NCI-H2227 treated with DMSO at 0.1 percent for 48 hours (cell line): ENCODE measurements around the gene TMEM238.

Experiments used
- DNase-seq: peaks from one replicate; lab custom pipeline; 2025; lab: John Stamatoyannopoulos, UW

TMEM238 gene

GRCh38 chr19:55358493-55358892, 25.6 kb downstream of the TMEM238 start:
- no peak for DNase-seq

- DNase-seq, result no peak
Observed at GRCh38 chr19:55355213-55355821, 28.8 kb downstream of the TMEM238 start.

DNA sequence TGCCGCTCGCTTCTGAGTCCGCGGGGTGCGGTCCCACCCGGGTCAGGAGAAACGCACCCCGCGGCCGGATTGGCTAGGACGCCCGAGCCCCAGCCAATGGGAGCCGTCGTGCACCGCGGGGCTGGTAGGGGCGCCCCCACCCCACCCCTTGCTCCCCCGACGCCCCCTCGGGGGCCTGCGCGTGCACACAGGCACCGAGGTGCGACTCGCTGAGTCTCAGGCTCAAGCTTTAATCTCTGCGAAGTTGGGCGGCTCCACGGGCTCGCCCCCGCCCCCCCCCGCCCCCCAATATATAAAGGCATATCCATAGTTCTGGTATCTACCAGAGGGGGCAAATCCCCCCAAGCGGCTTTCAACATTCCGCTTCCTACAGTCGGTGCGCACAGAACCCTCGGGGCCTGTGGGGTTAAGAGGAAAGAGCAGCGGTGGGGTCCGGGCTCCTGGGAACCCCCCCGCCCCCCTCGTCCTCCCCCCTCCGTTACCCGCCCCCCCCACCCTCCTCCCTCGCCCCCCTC, 29.3 kb downstream of the TMEM238 start, which contains the start of gene COX6B2:
Gene COX6B2 (minus strand): TSS at position 22 of the 515 bp plus-strand sequence. CDS start 198 bp downstream, outside the sequence.
- DNase-seq, result no peak

- DNase-seq, result peak; percentile 83
Observed at GRCh38 chr19:55353803-55354697, 30.0 kb downstream of the TMEM238 start.

GRCh38 chr19:55353356-55353802, 30.7 kb downstream of the TMEM238 start:
- no peak for DNase-seq

DNA sequence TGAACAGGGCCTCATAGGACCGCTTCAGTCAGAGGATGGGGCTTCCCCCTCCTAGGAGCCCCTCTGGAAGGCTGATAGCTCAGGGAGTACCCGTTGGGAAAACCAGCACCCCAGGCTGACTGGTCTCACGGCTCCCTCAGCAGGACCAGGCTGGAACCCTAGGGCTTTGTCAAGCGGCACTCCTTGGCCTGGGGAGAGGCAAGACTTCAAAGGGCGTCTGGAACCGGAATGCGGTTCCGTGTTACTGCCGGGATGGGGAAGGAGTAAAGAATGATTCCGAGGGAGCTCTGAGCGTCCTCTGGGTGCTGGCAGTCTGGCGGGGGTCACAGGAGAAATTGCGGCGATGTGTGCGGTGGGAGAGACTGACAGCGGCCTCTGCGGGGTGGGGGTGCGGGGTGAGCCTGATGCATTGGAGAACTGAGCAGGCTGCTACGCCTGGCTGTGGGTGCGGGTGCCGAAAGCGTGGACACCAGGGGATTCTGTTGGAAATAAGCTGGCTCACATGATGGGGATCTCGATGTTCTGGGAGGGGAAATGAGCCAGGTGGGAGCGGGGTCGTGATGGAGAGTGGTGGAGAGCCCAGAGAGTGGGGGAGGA, 31.4 kb downstream of the TMEM238 start:
- DNase-seq, result no peak

- DNase-seq, result no peak
Observed at GRCh38 chr19:55352040-55352439, 32.1 kb downstream of the TMEM238 start.

GRCh38 chr19:55350620-55351315, 33.3 kb downstream of the TMEM238 start:
- DNase-seq, result no peak

- DNase-seq, result peak; percentile 54
Observed at GRCh38 chr19:55348317-55349034, 35.6 kb downstream of the TMEM238 start.

- no peak for DNase-seq
Observed at GRCh38 chr19:55347442-55348009, 36.6 kb downstream of the TMEM238 start.

- no peak for DNase-seq
Observed at GRCh38 chr19:55346725-55347441, 37.2 kb downstream of the TMEM238 start.

GRCh38 chr19:55345818-55346724, 38.0 kb downstream of the TMEM238 start:
- DNase-seq, result no peak

GRCh38 chr19:55345101-55345817, 38.8 kb downstream of the TMEM238 start:
- no peak for DNase-seq

DNA sequence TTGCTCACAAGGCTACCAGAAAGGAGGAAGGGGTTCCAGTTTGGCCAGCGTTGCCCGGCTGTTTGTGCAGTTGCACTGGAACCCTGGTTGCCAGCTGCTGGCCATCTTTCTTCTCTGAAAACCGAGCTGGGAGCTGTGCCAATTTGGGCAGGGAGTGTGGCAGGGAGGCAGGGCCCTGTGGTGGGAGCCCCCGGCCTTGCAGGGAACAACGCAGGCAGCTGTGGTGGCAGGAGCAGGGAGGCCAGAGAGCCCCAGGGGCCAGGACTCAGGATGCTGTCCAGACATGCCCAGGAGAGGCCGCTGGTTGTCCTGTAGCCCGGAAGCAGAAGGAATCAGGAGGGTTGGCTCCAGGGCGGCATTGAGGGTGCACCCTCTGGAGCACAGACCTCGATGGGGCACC, 39.6 kb downstream of the TMEM238 start:
- DNase-seq, result no peak

DNA sequence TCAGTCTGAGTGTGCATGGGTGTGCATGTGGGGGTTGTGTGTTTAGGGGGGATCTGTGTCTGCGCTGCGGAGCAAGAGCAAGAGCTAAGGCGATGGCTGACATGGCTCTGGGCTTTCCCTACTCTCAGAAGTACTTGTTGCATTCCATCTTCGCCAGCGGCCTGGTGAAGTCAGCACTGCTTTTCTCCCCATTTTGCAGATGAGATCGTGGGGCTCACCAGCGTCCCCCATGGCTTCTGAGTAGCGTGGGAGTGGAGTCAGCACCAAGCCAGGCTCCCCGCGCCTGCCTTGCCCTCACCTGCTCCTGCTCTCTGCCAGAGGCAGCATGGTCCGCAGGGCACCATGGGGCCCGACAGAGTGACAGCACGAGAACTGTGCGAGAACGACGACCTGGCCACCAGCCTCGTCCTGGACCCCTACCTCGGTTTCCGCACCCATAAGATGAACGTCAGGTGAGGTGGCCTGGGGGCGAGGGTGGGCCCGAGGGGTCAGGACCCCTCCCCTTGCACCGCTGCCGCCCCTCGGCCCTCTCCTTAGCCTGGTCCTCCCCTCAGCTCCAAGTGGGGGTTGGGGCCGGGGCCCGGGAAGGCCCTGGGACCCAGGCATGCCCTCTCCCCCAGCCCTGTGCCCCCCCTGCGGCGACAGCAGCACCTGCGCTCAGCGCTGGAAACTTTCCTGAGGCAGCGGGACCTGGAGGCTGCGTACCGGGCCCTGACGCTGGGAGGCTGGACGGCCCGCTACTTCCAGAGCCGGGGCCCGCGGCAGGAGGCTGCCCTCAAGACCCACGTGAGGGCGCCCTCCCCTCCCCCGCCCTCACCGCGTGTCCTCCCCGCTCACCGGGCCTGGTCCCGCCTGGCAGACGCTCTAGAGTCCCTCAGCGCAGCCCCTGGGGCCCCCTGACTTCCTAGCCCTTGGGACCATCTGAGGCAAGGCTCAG, 42.2 kb downstream of the TMEM238 start:
- no peak for DNase-seq

DNA sequence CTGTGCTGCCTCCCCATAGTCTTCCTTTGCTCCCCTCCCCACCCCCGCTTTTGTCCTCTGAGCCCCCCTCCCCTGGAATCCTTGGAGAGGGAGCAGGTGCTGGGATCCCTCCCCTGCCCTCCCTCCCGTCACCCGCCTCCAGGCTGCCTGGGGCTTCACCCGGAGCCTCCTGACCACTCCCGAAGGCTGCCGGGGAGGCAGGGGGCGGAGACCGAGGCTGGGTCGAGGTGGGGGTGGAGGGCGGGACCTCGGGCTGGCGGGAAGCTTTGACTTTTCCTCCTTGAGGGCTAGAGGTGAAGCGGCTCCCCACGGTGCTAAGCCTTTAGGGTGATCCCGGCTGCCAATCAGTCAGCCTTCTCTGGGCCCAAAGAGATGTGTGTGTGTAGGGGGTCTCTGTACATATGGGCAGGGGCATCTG, 42.9 kb downstream of the TMEM238 start:
- DNase-seq, result peak; percentile 60

DNA sequence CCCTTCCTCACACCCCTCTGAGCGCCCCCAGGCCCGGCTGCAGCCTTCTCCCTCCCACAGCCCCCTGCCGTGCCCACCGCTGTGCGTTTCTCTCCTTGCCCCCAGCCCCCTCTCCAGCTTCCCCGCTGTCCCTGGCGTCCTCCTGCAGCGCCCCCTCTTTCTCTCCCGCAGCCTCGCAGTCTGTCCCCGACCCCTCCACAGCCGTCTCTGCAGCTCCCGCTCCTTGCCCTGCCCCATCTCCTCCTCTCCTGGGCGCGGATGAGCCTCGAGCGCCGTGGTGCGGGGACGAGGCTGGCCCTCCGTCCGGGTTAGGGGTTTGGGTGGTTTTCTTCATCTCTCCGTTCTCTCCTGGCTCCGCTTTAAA, 43.3 kb downstream of the TMEM238 start:
- DNase-seq, result no peak
